ENCODE data around the gene CORO1C. TPM values are rescaled to one million over a fixed set of nuclear protein-coding genes. Genes with fewer than 3 reads are reported as not detected.

Gene CORO1C
- polyA plus RNA-seq, 1 of the 3 experiments (the other 2 are of a cell fraction), result 150 TPM

- TF ChIP-seq REST (IDR thresholded peaks at IDR 0.05; ENCODE audit: low read depth, low read length) (no peak), NFIC (IDR thresholded peaks at IDR 0.05; ENCODE audit: borderline replicate concordance) (no peak), FOSL2 (IDR thresholded peaks at IDR 0.05; ENCODE audit: borderline replicate concordance, low read depth) (peak; percentile 38; the same call in 1 of the 2 replicates), JUND (IDR thresholded peaks at IDR 0.05) (no peak), MXI1 (IDR thresholded peaks at IDR 0.05; ENCODE audit: low read depth, low read length) (peak; percentile 49), EZH2phosphoT487 (IDR thresholded peaks at IDR 0.05; ENCODE audit: borderline replicate concordance, low read depth) (no peak), ZBTB33 (IDR thresholded peaks at IDR 0.05; ENCODE audit: borderline replicate concordance, low read depth) (no peak), FOXM1 (IDR thresholded peaks at IDR 0.05; ENCODE audit: low read depth) (no peak), NRF1 (IDR thresholded peaks at IDR 0.05; ENCODE audit: low read depth, low read length) (peak; percentile 34; the same call in 1 of the 2 replicates), RFX5 (IDR thresholded peaks at IDR 0.05; ENCODE audit: low read length) (no peak), CHD2 (IDR thresholded peaks at IDR 0.05; ENCODE audit: low read length, partially characterized antibody) (no peak), ELF1 (IDR thresholded peaks at IDR 0.05) (no peak), RCOR1 (IDR thresholded peaks at IDR 0.05; ENCODE audit: low read length) (no peak), YY1 (IDR thresholded peaks at IDR 0.05; ENCODE audit: low read depth) (no peak), PBX3 (IDR thresholded peaks at IDR 0.05) (peak; percentile 25), RAD21 (IDR thresholded peaks at IDR 0.05; ENCODE audit: low read length) (no peak), FOXJ3 (CRISPR knock-in tag; IDR thresholded peaks at IDR 0.05) (no peak)
- TF ChIP-seq, protein P1, sequence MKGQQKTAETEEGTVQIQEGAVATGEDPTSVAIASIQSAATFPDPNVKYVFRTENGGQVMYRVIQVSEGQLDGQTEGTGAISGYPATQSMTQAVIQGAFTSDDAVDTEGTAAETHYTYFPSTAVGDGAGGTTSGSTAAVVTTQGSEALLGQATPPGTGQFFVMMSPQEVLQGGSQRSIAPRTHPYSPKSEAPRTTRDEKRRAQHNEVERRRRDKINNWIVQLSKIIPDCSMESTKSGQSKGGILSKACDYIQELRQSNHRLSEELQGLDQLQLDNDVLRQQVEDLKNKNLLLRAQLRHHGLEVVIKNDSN (IDR thresholded peaks at IDR 0.05; ENCODE audit: borderline replicate concordance, low read depth), result no peak; the same call in 1 of the 2 replicates
- TF ChIP-seq, protein P2, sequence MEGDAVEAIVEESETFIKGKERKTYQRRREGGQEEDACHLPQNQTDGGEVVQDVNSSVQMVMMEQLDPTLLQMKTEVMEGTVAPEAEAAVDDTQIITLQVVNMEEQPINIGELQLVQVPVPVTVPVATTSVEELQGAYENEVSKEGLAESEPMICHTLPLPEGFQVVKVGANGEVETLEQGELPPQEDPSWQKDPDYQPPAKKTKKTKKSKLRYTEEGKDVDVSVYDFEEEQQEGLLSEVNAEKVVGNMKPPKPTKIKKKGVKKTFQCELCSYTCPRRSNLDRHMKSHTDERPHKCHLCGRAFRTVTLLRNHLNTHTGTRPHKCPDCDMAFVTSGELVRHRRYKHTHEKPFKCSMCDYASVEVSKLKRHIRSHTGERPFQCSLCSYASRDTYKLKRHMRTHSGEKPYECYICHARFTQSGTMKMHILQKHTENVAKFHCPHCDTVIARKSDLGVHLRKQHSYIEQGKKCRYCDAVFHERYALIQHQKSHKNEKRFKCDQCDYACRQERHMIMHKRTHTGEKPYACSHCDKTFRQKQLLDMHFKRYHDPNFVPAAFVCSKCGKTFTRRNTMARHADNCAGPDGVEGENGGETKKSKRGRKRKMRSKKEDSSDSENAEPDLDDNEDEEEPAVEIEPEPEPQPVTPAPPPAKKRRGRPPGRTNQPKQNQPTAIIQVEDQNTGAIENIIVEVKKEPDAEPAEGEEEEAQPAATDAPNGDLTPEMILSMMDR (IDR thresholded peaks at IDR 0.05), result no peak
These were observed 783 bp downstream of the CORO1C start (continued) for GRCh38 chr12:108730365-108731104.
